K562 (cell line): ENCODE data around the gene PSMA5. TPM values are rescaled to one million over a fixed set of nuclear protein-coding genes. Genes with fewer than 3 reads are reported as not detected.

Source experiments
- C11orf30 ChIP-seq: fragments of 450-650 bp; IDR thresholded peaks from 2 replicates; pipeline ENCODE4 v1.6.1; 2016; ENCODE audit warnings: low read depth, mild to moderate bottlenecking
- CCNT2 ChIP-seq: IDR thresholded peaks from 2 replicates; pipeline ENCODE4 v1.6.1; 2011; ENCODE audit warnings: borderline replicate concordance, low read depth, mild to moderate bottlenecking, moderate library complexity, mixed read lengths, low read length; ENCODE audit not compliant: insufficient read length; ENCODE audit errors: extremely low read depth
- HDAC8 ChIP-seq: fragments of 450-650 bp; IDR thresholded peaks from 2 replicates; pipeline ENCODE4 v1.6.1; 2016; ENCODE audit warnings: mild to moderate bottlenecking, missing genetic modification characterization, moderate library complexity, missing compliant biosample characterization
- HLTF ChIP-seq: fragments of 450-650 bp; IDR thresholded peaks from 2 replicates; pipeline ENCODE4 v1.6.1; 2016
- NELFE ChIP-seq: IDR thresholded peaks from 2 replicates; pipeline ENCODE4 v1.6.1; 2011; ENCODE audit warnings: mild to moderate bottlenecking; ENCODE audit not compliant: insufficient read depth, insufficient read length
- SAFB ChIP-seq: fragments of 200-400 bp; formaldehyde crosslinking; IDR thresholded peaks from 2 replicates; pipeline ENCODE4 v1.6.1; 2017; ENCODE audit warnings: low read depth, low read length, borderline replicate concordance
- TBL1XR1 ChIP-seq, 2 experiments: IDR thresholded peaks; 2 replicates each; pipeline ENCODE4 v1.6.1; 2012; ENCODE audit warnings: improper control_type of control experiment in 2 of 2, low read length in 2 of 2, mild to moderate bottlenecking in 1 of 2
- ZBTB40 ChIP-seq, 2 experiments: fragments of 450-650 bp in 1 of 2; sonication (generic) in 1 of 2; formaldehyde crosslinking in 1 of 2; IDR thresholded peaks; 2 replicates each; pipeline versions ENCODE4 v1.7.1 to v1.9.0; 2016 to 2022; ENCODE audit warnings: inconsistent platforms in 1 of 2, mild to moderate bottlenecking in 1 of 2, missing genetic modification reagents in 1 of 2
- ZKSCAN3 ChIP-seq: fragments of 250-450 bp; sonication (Bioruptor Pico); IDR thresholded peaks from 2 replicates; pipeline ENCODE4 v1.4.0; 2020
- ZNF282 ChIP-seq: sonication (generic); formaldehyde crosslinking; IDR thresholded peaks from 2 replicates; pipeline ENCODE4 v1.8.1; 2023; ENCODE audit warnings: missing genetic modification reagents
- polyA plus RNA-seq, 8 experiments: library from polyadenylated mRNA; depleted of rRNA in 4 of 8; stranded (reverse) in 5 of 8; unstranded in 3 of 8; fragments of >200 nt; fragmentation: Nextera tagmentation in 2 of 8; fragmentation: Illumina TruSeq in 1 of 8; extraction: Ambion mirVana in 2 of 8; extraction: Trizol in 1 of 8; gene quantifications; 2 replicates each; pipeline versions ENCODE4 v1.2.1 to v1.2.3, GENCODE V29; 2011 to 2014; ENCODE audit warnings: inconsistent platforms in 1 of 8, missing spikeins in 1 of 8
- total RNA-seq, 7 experiments: library from RNA; depleted of rRNA in 6 of 7; stranded (reverse); fragments of >200 nt in 6 of 7; fragmentation: Illumina TruSeq in 2 of 7; extraction: Trizol in 2 of 7; gene quantifications; 2 replicates each; pipeline versions ENCODE4 v1.2.1 to v1.2.3, GENCODE V29; 2011 to 2021; ENCODE audit warnings: low replicate concordance in 1 of 7
- TF ChIP-seq, protein P1 (sequence below): sonication (generic); formaldehyde crosslinking; IDR thresholded peaks from 2 replicates; pipeline ENCODE4 v1.8.0; 2022; ENCODE audit warnings: mild to moderate bottlenecking, missing genetic modification reagents, borderline replicate concordance
- TF ChIP-seq, protein P2 (sequence below), 2 experiments: fragments of 450-650 bp in 1 of 2; IDR thresholded peaks; 2 replicates each; pipeline ENCODE4 v1.6.1; 2011 to 2017; ENCODE audit warnings: low read depth in 2 of 2, antibody characterized with exemption in 1 of 2, borderline replicate concordance in 1 of 2, low read length in 1 of 2, mild to moderate bottlenecking in 1 of 2, mixed read lengths in 1 of 2; ENCODE audit not compliant: control insufficient read depth in 1 of 2

PSMA5 gene
- total and polyA plus RNA-seq, 9 of the 15 experiments (the other 6 are each of a cell fraction or from before 2014, with no cell fraction given): 82.6 to 542 (median 287) TPM

- 0 out of 2 replicates have a peak, but pooled peaks have one; percentile 8 for TF ChIP-seq ZBTB40 (IDR thresholded peaks at IDR 0.05)
- TF ChIP-seq ZBTB40 (CRISPR knock-in tag; IDR thresholded peaks at IDR 0.05): no peak
- no peak for TF ChIP-seq HDAC8 (tag)
- TF ChIP-seq ZNF282 (CRISPR knock-in tag): no peak
- TF ChIP-seq C11orf30: no peak
- TF ChIP-seq, protein P1, sequence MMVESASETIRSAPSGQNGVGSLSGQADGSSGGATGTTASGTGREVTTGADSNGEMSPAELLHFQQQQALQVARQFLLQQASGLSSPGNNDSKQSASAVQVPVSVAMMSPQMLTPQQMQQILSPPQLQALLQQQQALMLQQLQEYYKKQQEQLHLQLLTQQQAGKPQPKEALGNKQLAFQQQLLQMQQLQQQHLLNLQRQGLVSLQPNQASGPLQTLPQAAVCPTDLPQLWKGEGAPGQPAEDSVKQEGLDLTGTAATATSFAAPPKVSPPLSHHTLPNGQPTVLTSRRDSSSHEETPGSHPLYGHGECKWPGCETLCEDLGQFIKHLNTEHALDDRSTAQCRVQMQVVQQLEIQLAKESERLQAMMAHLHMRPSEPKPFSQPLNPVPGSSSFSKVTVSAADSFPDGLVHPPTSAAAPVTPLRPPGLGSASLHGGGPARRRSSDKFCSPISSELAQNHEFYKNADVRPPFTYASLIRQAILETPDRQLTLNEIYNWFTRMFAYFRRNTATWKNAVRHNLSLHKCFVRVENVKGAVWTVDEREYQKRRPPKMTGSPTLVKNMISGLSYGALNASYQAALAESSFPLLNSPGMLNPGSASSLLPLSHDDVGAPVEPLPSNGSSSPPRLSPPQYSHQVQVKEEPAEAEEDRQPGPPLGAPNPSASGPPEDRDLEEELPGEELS (CRISPR knock-in tag): no peak
- TF ChIP-seq, protein P2, sequence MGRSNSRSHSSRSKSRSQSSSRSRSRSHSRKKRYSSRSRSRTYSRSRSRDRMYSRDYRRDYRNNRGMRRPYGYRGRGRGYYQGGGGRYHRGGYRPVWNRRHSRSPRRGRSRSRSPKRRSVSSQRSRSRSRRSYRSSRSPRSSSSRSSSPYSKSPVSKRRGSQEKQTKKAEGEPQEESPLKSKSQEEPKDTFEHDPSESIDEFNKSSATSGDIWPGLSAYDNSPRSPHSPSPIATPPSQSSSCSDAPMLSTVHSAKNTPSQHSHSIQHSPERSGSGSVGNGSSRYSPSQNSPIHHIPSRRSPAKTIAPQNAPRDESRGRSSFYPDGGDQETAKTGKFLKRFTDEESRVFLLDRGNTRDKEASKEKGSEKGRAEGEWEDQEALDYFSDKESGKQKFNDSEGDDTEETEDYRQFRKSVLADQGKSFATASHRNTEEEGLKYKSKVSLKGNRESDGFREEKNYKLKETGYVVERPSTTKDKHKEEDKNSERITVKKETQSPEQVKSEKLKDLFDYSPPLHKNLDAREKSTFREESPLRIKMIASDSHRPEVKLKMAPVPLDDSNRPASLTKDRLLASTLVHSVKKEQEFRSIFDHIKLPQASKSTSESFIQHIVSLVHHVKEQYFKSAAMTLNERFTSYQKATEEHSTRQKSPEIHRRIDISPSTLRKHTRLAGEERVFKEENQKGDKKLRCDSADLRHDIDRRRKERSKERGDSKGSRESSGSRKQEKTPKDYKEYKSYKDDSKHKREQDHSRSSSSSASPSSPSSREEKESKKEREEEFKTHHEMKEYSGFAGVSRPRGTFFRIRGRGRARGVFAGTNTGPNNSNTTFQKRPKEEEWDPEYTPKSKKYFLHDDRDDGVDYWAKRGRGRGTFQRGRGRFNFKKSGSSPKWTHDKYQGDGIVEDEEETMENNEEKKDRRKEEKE (IDR thresholded peaks at IDR 0.05; ENCODE audit: borderline replicate concordance in 1 of 2, control insufficient read depth in 1 of 2, low read depth in 2 of 2, low read length in 1 of 2): no peak
- TF ChIP-seq CCNT2: no peak
- no peak for TF ChIP-seq HLTF
- TF ChIP-seq TBL1XR1 (IDR thresholded peaks at IDR 0.05; ENCODE audit: low read length in 2 of 2): no peak
- TF ChIP-seq ZKSCAN3: no peak
- TF ChIP-seq NELFE: no peak
- TF ChIP-seq SAFB: no peak
Measured at GRCh38 chr1:109394591-109395281, 31.5 kb downstream of the PSMA5 start (continued).
